Fibroblast of the aortic adventitia (primary cell): ENCODE data around the gene HP. TPM values are rescaled to one million over a fixed set of nuclear protein-coding genes. Genes with fewer than 3 reads are reported as not detected.

Experiments used
- DNase-seq: peaks from one replicate; pipeline ENCODE4 v3.0.0-alpha.2; 2010; ENCODE audit warnings: low read depth
- H3K4me3 ChIP-seq: 2 replicates; pipeline ENCODE4 v1.5.1; 2011; ENCODE audit warnings: low read depth, mild to moderate bottlenecking, control low read depth, low read length, moderate library complexity
- total RNA-seq: library from RNA; depleted of rRNA; stranded (reverse); fragments of >200 nt; gene quantifications from 2 replicates; pipeline ENCODE4 v1.2.3, GENCODE V29; 2012; ENCODE audit warnings: low replicate concordance
- TF ChIP-seq, protein P1 (sequence below): IDR thresholded peaks from 2 replicates; pipeline ENCODE4 v1.5.1; 2011; ENCODE audit warnings: mild to moderate bottlenecking, low read length, control low read depth, inconsistent platforms; ENCODE audit not compliant: insufficient read depth

Gene HP
- total RNA-seq, 1 donor: 0.27 TPM

GRCh38 chr16:72043058-72043457, 11.2 kb upstream of the HP start:
- TF ChIP-seq, protein P1, sequence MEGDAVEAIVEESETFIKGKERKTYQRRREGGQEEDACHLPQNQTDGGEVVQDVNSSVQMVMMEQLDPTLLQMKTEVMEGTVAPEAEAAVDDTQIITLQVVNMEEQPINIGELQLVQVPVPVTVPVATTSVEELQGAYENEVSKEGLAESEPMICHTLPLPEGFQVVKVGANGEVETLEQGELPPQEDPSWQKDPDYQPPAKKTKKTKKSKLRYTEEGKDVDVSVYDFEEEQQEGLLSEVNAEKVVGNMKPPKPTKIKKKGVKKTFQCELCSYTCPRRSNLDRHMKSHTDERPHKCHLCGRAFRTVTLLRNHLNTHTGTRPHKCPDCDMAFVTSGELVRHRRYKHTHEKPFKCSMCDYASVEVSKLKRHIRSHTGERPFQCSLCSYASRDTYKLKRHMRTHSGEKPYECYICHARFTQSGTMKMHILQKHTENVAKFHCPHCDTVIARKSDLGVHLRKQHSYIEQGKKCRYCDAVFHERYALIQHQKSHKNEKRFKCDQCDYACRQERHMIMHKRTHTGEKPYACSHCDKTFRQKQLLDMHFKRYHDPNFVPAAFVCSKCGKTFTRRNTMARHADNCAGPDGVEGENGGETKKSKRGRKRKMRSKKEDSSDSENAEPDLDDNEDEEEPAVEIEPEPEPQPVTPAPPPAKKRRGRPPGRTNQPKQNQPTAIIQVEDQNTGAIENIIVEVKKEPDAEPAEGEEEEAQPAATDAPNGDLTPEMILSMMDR: no peak
- no peak overlapping the region for H3K4me3 ChIP-seq
- DNase-seq: no peak

DNA sequence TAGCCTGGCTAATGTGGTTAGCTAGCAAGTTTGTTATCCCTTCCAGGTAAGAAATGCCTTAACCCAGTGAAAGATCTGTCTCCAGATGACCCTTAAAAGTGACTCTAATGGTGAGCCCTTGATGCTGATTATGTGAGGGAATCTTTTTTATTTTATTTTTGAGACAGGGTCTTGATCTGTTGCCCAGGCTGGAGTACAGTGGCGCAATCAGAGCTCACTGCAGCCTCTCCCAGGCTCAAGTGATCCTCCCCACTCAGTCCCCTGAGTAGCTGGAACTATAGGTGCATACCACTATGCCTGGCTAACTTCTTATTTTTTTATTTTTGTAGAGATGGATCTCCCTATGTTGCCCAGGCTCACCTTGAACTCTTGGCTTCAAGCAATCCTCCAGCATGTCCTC, 10.8 kb upstream of the HP start:
- TF ChIP-seq, protein P1: no peak
- no peak overlapping the region for H3K4me3 ChIP-seq
- DNase-seq: no peak

GRCh38 chr16:72044296-72044695, 10.0 kb upstream of the HP start:
- no peak for DNase-seq
- TF ChIP-seq, protein P1: no peak
- no peak overlapping the region for H3K4me3 ChIP-seq

- H3K4me3 ChIP-seq: no peak overlapping the region
- DNase-seq: no peak
- TF ChIP-seq, protein P1: no peak
Measured at GRCh38 chr16:72044825-72045359, 9.4 kb upstream of the HP start.

DNA sequence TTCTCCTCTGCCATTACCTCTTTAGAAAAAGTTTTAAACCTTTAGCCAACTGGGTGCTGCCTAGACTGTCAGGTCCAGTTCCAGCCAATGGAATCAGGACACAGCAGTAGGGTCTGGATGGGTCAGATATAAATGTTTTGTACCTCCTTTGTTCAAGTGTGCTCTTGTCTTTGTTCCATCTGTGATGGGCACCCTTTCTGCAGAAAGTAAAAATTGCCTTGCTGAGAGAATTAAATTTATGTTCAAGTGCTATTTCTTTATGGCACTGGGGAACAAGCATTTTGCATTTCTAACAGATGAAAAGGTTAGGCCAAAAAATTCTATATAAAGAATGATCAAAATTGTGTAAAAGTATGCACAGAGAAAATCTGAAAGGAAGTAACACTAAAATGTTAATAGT, 5.2 kb upstream of the HP start:
- DNase-seq: no peak
- no peak overlapping the region for H3K4me3 ChIP-seq
- TF ChIP-seq, protein P1: no peak

DNA sequence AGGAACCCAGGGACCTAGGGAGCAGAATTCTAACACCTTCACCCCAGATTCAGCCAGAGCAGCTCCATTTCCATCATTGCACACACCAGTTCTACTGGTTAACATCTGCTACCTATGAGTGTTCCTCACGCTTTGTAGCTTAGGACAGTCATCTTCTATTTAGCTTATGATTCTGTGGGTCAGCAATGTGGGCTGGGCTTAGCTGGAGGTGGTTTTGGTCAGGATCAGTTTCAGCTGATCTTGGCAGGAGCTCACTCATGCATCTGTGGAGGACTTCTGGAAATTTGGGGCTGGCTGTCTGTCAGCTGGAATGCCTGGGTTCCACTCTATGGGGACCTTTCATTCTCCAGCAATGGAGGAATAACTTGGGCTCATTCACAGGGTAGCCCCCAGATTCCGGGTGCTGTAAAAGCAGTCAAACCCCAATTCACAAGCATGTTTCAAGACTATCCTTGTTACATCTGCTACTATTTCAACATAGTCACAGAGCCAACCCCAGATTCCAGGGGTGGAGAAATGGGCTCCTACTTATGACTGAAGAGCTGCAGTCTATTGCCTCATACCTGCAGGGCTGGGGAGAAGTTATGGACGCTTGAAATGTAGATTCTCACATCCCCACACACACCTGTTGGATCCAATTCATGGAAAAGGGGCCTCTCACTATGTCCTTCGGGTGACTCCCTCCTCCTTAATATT, 3.4 kb upstream of the HP start:
- TF ChIP-seq, protein P1: no peak
- H3K4me3 ChIP-seq: no peak overlapping the region
- DNase-seq: no peak

GRCh38 chr16:72051818-72052217, 2.5 kb upstream of the HP start:
- no peak for DNase-seq
- no peak overlapping the region for H3K4me3 ChIP-seq
- TF ChIP-seq, protein P1: no peak
